ENCODE data around the gene TEAD1. TPM values are rescaled to one million over a fixed set of nuclear protein-coding genes. Genes with fewer than 3 reads are reported as not detected.

The TEAD1 gene
- total RNA-seq, 1 experiment from 2014 or later: 102 TPM

DNA sequence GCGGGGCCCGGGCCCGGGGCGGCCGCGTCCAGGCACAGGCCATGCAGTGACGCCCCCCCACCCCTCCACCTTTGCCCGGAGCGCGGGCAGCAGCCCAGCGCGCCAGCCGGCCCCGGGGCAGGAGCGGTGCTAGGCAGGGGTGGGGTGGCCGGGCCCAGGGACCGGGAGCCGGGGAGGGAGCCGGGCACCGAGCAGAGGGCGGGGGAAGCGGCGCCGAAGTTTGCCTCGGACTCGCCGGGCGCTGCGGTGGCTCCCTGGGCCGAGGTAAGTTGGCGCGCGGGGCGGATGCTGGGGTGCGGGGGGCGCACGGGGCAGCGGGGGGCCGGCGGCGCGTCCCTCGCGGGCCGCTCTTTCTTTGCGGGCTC, 332 bp downstream of the TEAD1 start:
- Histone ChIP-seq H3K27ac (ENCODE audit: low read length) (no peak overlapping the region), H3K4me3 (ENCODE audit: low read depth in 2 of 2, low read length in 2 of 2) (peak overlapping the region; percentile 74 to 82), H3K27me3 (ENCODE audit: control insufficient read depth, insufficient read depth, low read length) (no peaks in the 10 kb centered on the region), H3K9me3 (ENCODE audit: control insufficient read depth, insufficient read depth, low read depth, low read length) (no peaks in the 10 kb centered on the region), H3K4me1 (ENCODE audit: control insufficient read depth, insufficient read depth, low read length) (peaks cover 36% of the 10 kb centered on the region), H3K36me3 (ENCODE audit: control insufficient read depth, insufficient read depth, low read length) (no peaks in the 10 kb centered on the region; the same call in none of the 2 replicates)
- ATAC-seq (peak; percentile 71), DNase-seq (ENCODE audit: low read depth, low spot score) (no peak)
- ChIA-PET POLR2A (interaction anchor here (0.7 kb wide), 1 partner anchor 22 kb away, joined by 3 read pairs; no protein-coding TSS in a partner anchor), CTCF (no interaction called here)
- TF ChIP-seq, protein P1, sequence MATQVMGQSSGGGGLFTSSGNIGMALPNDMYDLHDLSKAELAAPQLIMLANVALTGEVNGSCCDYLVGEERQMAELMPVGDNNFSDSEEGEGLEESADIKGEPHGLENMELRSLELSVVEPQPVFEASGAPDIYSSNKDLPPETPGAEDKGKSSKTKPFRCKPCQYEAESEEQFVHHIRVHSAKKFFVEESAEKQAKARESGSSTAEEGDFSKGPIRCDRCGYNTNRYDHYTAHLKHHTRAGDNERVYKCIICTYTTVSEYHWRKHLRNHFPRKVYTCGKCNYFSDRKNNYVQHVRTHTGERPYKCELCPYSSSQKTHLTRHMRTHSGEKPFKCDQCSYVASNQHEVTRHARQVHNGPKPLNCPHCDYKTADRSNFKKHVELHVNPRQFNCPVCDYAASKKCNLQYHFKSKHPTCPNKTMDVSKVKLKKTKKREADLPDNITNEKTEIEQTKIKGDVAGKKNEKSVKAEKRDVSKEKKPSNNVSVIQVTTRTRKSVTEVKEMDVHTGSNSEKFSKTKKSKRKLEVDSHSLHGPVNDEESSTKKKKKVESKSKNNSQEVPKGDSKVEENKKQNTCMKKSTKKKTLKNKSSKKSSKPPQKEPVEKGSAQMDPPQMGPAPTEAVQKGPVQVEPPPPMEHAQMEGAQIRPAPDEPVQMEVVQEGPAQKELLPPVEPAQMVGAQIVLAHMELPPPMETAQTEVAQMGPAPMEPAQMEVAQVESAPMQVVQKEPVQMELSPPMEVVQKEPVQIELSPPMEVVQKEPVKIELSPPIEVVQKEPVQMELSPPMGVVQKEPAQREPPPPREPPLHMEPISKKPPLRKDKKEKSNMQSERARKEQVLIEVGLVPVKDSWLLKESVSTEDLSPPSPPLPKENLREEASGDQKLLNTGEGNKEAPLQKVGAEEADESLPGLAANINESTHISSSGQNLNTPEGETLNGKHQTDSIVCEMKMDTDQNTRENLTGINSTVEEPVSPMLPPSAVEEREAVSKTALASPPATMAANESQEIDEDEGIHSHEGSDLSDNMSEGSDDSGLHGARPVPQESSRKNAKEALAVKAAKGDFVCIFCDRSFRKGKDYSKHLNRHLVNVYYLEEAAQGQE (IDR thresholded peaks at IDR 0.05; ENCODE audit: insufficient read depth in 1 of 2, low read depth in 2 of 2, low read length in 1 of 2): no peak
- TF ChIP-seq, protein P2, sequence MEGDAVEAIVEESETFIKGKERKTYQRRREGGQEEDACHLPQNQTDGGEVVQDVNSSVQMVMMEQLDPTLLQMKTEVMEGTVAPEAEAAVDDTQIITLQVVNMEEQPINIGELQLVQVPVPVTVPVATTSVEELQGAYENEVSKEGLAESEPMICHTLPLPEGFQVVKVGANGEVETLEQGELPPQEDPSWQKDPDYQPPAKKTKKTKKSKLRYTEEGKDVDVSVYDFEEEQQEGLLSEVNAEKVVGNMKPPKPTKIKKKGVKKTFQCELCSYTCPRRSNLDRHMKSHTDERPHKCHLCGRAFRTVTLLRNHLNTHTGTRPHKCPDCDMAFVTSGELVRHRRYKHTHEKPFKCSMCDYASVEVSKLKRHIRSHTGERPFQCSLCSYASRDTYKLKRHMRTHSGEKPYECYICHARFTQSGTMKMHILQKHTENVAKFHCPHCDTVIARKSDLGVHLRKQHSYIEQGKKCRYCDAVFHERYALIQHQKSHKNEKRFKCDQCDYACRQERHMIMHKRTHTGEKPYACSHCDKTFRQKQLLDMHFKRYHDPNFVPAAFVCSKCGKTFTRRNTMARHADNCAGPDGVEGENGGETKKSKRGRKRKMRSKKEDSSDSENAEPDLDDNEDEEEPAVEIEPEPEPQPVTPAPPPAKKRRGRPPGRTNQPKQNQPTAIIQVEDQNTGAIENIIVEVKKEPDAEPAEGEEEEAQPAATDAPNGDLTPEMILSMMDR (IDR thresholded peaks at IDR 0.05): no peak
- TF ChIP-seq TCF7L2 (IDR thresholded peaks at IDR 0.05; ENCODE audit: low read depth, low read length) (no peak), POLR2AphosphoS5 (IDR thresholded peaks at IDR 0.05; ENCODE audit: low read depth, low read length) (no peak), SIN3A (IDR thresholded peaks at IDR 0.05; ENCODE audit: borderline replicate concordance, insufficient read depth, low read depth, low read length) (no peak)
- BruUV-seq (replicated peaks): no TSS peak
- in situ Hi-C loops (cut with HindIII; ENCODE audit: low pct_unique_long_range_greater_than_20kb, low sequenced_read_pairs) (no loop called here), intact Hi-C loops (cut with micrococcal nuclease; ENCODE audit: unreplicated experiment) (loop anchor here (10.0 kb wide), 1 partner anchor 260 kb away; no protein-coding TSS in a partner anchor)

DNA sequence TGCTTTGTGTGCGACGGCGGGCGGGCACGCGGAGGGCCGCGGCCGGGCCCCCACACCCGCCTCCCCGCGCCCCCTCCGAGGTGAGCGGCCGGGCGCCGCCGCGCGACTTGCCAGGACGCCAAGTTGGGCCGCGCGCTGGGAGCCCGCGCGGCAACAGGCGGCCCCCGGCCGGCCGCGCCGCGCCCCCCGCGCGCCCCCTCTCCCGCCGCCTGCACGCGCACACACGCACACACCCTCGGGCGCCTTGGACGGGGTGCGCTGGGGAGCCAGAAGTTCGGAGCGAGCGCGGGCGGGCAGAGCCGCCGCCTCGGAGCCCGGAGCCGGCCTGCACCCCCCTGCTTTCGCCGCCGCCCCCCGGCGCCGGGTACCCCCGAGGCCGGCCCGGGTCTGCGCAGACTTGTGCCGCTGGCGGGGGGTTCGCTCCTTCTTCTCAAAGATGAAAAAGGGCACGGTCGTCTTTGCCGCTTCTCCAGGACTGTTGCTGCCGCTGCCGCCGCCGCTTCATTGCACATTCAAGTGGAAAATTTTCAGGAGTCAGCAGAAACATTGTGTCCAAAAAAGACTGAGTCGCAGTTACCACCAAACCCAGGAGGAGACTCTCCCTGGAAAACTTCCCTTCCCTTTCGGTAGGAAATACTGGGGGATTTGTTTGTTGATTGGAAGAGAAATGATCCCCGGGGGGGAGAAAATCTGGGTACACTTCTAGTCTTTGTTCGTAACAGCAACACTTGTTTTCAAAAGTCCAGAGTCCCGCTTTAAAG, 895 bp downstream of the TEAD1 start:
- Histone ChIP-seq H3K9me3 (ENCODE audit: control insufficient read depth, insufficient read depth, low read depth, low read length) (no peaks in the 10 kb centered on the region), H3K27ac (ENCODE audit: low read length) (peak overlapping the region; percentile 90), H3K27me3 (ENCODE audit: control insufficient read depth, insufficient read depth, low read length) (no peaks in the 10 kb centered on the region), H3K4me1 (ENCODE audit: control insufficient read depth, insufficient read depth, low read length) (peaks cover 41% of the 10 kb centered on the region), H3K36me3 (ENCODE audit: control insufficient read depth, insufficient read depth, low read length) (no peaks in the 10 kb centered on the region; the same call in none of the 2 replicates), H3K4me3 (ENCODE audit: low read depth in 2 of 2, low read length in 2 of 2) (peak overlapping the region; percentile 78 to 82)
- BruUV-seq (replicated peaks): no TSS peak
- TF ChIP-seq SIN3A (IDR thresholded peaks at IDR 0.05; ENCODE audit: borderline replicate concordance, insufficient read depth, low read depth, low read length): 0 out of 2 replicates have a peak, but pooled peaks have one; percentile 2
- TF ChIP-seq TCF7L2 (IDR thresholded peaks at IDR 0.05; ENCODE audit: low read depth, low read length): no peak
- no peak for DNase-seq (ENCODE audit: low read depth, low spot score)
- CTCF ChIA-PET: no interaction called here
- intact Hi-C loops (cut with micrococcal nuclease; ENCODE audit: unreplicated experiment) (loop anchor here (5.0 to 10.0 kb wide), 2 partner anchors 260 to 343 kb away; no protein-coding TSS in a partner anchor), in situ Hi-C loops (cut with HindIII; ENCODE audit: low pct_unique_long_range_greater_than_20kb, low sequenced_read_pairs) (no loop called here)
- POLR2A ChIA-PET: no interaction called here
- peak; percentile 53 for ATAC-seq
